ENCODE data around the gene CLIP2. TPM values are rescaled to one million over a fixed set of nuclear protein-coding genes. Genes with fewer than 3 reads are reported as not detected.
A peak's percentile ranks its signal among the peaks of the same experiment; 100 is the strongest.

The CLIP2 gene
- total RNA-seq, 1 donor from 2014 or later = 110 TPM

GRCh38 chr7:74343281-74344131 lies 54.3 kb downstream of the CLIP2 start:
- H3K4me3 Mint-ChIP-seq (ENCODE audit: unreplicated experiment) = peak overlapping the region; percentile 73
- H3K36me3 Mint-ChIP-seq (ENCODE audit: low read depth, unreplicated experiment) = peaks cover 28% of the 10 kb centered on the region
- no peak for DNase-seq (ENCODE audit: low spot score)
- H3K9me3 Mint-ChIP-seq (ENCODE audit: unreplicated experiment) = no peaks in the 10 kb centered on the region
- no peaks in the 10 kb centered on the region for H3K4me1 Mint-ChIP-seq (ENCODE audit: unreplicated experiment)
- H3K27me3 Mint-ChIP-seq (ENCODE audit: unreplicated experiment) = peaks cover 7% of the 10 kb centered on the region
- TF ChIP-seq CTCF (IDR thresholded peaks at IDR 0.05; ENCODE audit: unreplicated experiment) = no peak
- H3K27ac Mint-ChIP-seq (ENCODE audit: unreplicated experiment) = no peak overlapping the region

GRCh38 chr7:74344132-74344496 lies 54.9 kb downstream of the CLIP2 start:
- DNase-seq (ENCODE audit: low spot score) = no peak
- H3K27me3 Mint-ChIP-seq (ENCODE audit: unreplicated experiment) = peaks cover 7% of the 10 kb centered on the region
- H3K4me1 Mint-ChIP-seq (ENCODE audit: unreplicated experiment) = no peaks in the 10 kb centered on the region
- TF ChIP-seq CTCF (IDR thresholded peaks at IDR 0.05; ENCODE audit: unreplicated experiment) = no peak
- H3K36me3 Mint-ChIP-seq (ENCODE audit: low read depth, unreplicated experiment) = peaks cover 28% of the 10 kb centered on the region
- no peaks in the 10 kb centered on the region for H3K9me3 Mint-ChIP-seq (ENCODE audit: unreplicated experiment)
- H3K4me3 Mint-ChIP-seq (ENCODE audit: unreplicated experiment) = no peak overlapping the region
- H3K27ac Mint-ChIP-seq (ENCODE audit: unreplicated experiment) = no peak overlapping the region

- H3K36me3 Mint-ChIP-seq (ENCODE audit: low read depth, unreplicated experiment) = peaks cover 28% of the 10 kb centered on the region
- TF ChIP-seq CTCF (IDR thresholded peaks at IDR 0.05; ENCODE audit: unreplicated experiment) = no peak
- peaks cover 7% of the 10 kb centered on the region for H3K27me3 Mint-ChIP-seq (ENCODE audit: unreplicated experiment)
- no peak overlapping the region for H3K27ac Mint-ChIP-seq (ENCODE audit: unreplicated experiment)
- no peak for DNase-seq (ENCODE audit: low spot score)
- H3K4me3 Mint-ChIP-seq (ENCODE audit: unreplicated experiment) = no peak overlapping the region
- H3K9me3 Mint-ChIP-seq (ENCODE audit: unreplicated experiment) = no peaks in the 10 kb centered on the region
- no peaks in the 10 kb centered on the region for H3K4me1 Mint-ChIP-seq (ENCODE audit: unreplicated experiment)
Measured at GRCh38 chr7:74344786-74345185, 55.6 kb downstream of the CLIP2 start.

GRCh38 chr7:74345970-74346369 lies 56.8 kb downstream of the CLIP2 start:
- Mint-ChIP-seq H3K27me3 (ENCODE audit: unreplicated experiment) (peaks cover 7% of the 10 kb centered on the region), H3K4me3 (ENCODE audit: unreplicated experiment) (no peak overlapping the region), H3K4me1 (ENCODE audit: unreplicated experiment) (no peaks in the 10 kb centered on the region), H3K27ac (ENCODE audit: unreplicated experiment) (no peak overlapping the region), H3K36me3 (ENCODE audit: low read depth, unreplicated experiment) (peaks cover 32% of the 10 kb centered on the region), H3K9me3 (ENCODE audit: unreplicated experiment) (no peaks in the 10 kb centered on the region)
- TF ChIP-seq CTCF (IDR thresholded peaks at IDR 0.05; ENCODE audit: unreplicated experiment) = no peak
- no peak for DNase-seq (ENCODE audit: low spot score)

- TF ChIP-seq CTCF (IDR thresholded peaks at IDR 0.05; ENCODE audit: unreplicated experiment) = no peak
- H3K36me3 Mint-ChIP-seq (ENCODE audit: low read depth, unreplicated experiment) = peaks cover 39% of the 10 kb centered on the region
- H3K4me3 Mint-ChIP-seq (ENCODE audit: unreplicated experiment) = no peak overlapping the region
- peaks cover 4% of the 10 kb centered on the region for H3K27me3 Mint-ChIP-seq (ENCODE audit: unreplicated experiment)
- H3K4me1 Mint-ChIP-seq (ENCODE audit: unreplicated experiment) = no peaks in the 10 kb centered on the region
- no peak for DNase-seq (ENCODE audit: low spot score)
- no peak overlapping the region for H3K27ac Mint-ChIP-seq (ENCODE audit: unreplicated experiment)
- no peaks in the 10 kb centered on the region for H3K9me3 Mint-ChIP-seq (ENCODE audit: unreplicated experiment)
Measured at GRCh38 chr7:74349621-74350020, 60.4 kb downstream of the CLIP2 start.

Measured in endothelial cell (in vitro differentiated cells).